ENCODE measurements around the gene NCKAP5L.
"Not testable (repeated sequence)": the region's sequence is repeated elsewhere in the genome, so short reads cannot be mapped to it uniquely, and the experiment has no call there.

NCKAP5L gene

DNA sequence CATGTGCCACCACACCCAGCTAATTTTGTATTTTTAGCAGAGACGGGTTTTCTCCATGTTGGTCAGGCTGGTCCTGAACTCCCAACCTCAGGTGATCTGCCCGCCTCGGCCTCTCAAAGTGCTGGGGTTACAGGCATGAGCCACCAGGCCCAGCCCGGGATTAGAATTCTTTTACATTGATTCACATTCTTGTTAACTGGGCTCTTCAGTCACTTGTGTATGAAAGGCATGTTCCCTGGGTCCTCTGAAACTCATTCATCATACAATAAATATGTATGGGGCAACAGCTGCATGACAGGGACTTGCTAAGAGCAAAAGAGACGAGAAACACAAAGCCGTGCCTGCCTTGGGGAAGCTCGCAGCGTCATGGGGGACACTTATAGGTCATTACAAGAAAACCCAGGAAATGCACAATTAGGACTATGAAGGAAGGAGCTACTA is 43.6 kb upstream of the NCKAP5L start:
- H3K36me3 ChIP-seq (ENCODE audit: control insufficient read depth in 2 of 2, insufficient read depth in 2 of 2, low read length in 2 of 2); H3K4me3 ChIP-seq (ENCODE audit: low read length in 2 of 2); H3K9me3 ChIP-seq (ENCODE audit: control insufficient read depth in 2 of 2, low read length in 2 of 2); H3K27ac ChIP-seq (ENCODE audit: low read depth in 2 of 2, low read length in 2 of 2); H3K9ac ChIP-seq (ENCODE audit: low read depth in 1 of 2, low read length in 2 of 2); H3K27me3 ChIP-seq (ENCODE audit: control insufficient read depth in 2 of 2, insufficient read depth in 2 of 2, low read length in 2 of 2): not testable (repeated sequence)
- peaks cover 6 to 12% of the 10 kb centered on the region in 2 donors for H3K4me1 ChIP-seq (ENCODE audit: control insufficient read depth in 2 of 2, insufficient read depth in 2 of 2, low read length in 2 of 2)

DNA sequence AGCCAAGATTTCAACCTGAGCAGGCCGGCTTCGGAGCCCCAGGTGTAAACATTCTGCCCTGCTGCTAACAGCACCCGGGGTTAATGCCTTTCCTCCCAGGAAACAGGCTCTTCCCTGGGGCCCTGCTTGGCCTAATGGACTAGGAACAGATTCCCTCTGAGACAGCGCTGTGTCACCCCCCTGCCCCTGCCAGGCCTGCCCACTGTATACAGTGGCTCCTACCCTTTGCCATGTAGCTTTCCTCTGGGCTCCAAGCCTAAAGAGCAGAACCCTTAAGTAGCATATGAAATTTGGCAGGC is 43.0 kb upstream of the NCKAP5L start:
- Histone ChIP-seq H3K27me3 (ENCODE audit: control insufficient read depth in 2 of 2, insufficient read depth in 2 of 2, low read length in 2 of 2) (no peaks in the 10 kb centered on the region), H3K9ac (ENCODE audit: low read depth in 1 of 2, low read length in 2 of 2) (no peak overlapping the region), H3K4me3 (ENCODE audit: low read length in 2 of 2) (no peak overlapping the region), H3K36me3 (ENCODE audit: control insufficient read depth in 2 of 2, insufficient read depth in 2 of 2, low read length in 2 of 2) (no peaks in the 10 kb centered on the region), H3K27ac (ENCODE audit: low read depth in 2 of 2, low read length in 2 of 2) (no peak overlapping the region), H3K9me3 (ENCODE audit: control insufficient read depth in 2 of 2, low read length in 2 of 2) (no peaks in the 10 kb centered on the region), H3K4me1 (ENCODE audit: control insufficient read depth in 2 of 2, insufficient read depth in 2 of 2, low read length in 2 of 2) (peaks cover 6 to 12% of the 10 kb centered on the region in 2 donors)

DNA sequence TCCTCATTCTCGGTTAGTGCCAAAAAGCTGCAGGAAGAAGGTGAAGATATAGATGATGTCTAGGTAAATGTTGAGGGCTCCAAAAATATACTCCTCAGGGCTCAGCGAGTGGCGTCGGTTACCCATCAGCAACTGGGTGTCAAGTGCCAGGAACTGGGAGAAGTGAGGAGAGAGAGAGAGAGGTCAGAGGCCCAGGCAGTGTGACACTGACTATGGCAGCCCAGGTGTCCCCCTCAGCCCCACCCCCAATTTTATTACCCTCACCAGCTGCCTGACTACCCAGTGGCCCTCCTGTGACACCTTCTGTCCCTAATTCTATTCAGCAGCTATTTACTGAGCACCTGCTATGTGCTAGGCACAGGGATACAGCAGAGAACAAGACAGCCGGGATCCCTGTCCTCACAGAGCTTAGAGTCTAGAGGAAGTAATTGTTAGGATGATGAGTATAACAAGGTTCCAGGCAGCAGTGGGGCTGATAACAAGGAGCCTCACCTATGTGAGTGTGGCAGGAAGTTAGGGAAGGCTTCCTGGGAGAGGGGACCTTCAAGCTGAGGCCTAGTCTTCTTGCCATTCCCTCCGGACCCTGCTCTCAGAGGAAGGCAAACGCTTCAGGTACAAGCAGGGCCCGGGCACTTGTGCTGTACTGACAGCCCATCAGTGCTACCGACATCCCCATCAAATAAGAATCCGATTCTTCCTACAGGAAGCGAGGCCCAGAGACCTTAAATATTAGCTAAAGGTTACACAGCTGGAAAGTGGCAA is 42.5 kb upstream of the NCKAP5L start:
- no peaks in the 10 kb centered on the region for H3K9me3 ChIP-seq (ENCODE audit: control insufficient read depth in 2 of 2, low read length in 2 of 2)
- H3K27ac ChIP-seq (ENCODE audit: low read depth in 2 of 2, low read length in 2 of 2), result no peak overlapping the region
- H3K27me3 ChIP-seq (ENCODE audit: control insufficient read depth in 2 of 2, insufficient read depth in 2 of 2, low read length in 2 of 2), result no peaks in the 10 kb centered on the region
- no peak overlapping the region for H3K9ac ChIP-seq (ENCODE audit: low read depth in 1 of 2, low read length in 2 of 2)
- H3K4me3 ChIP-seq (ENCODE audit: low read length in 2 of 2), result no peak overlapping the region
- no peaks in the 10 kb centered on the region for H3K36me3 ChIP-seq (ENCODE audit: control insufficient read depth in 2 of 2, insufficient read depth in 2 of 2, low read length in 2 of 2)
- peaks cover 6 to 12% of the 10 kb centered on the region in 2 donors for H3K4me1 ChIP-seq (ENCODE audit: control insufficient read depth in 2 of 2, insufficient read depth in 2 of 2, low read length in 2 of 2)

DNA sequence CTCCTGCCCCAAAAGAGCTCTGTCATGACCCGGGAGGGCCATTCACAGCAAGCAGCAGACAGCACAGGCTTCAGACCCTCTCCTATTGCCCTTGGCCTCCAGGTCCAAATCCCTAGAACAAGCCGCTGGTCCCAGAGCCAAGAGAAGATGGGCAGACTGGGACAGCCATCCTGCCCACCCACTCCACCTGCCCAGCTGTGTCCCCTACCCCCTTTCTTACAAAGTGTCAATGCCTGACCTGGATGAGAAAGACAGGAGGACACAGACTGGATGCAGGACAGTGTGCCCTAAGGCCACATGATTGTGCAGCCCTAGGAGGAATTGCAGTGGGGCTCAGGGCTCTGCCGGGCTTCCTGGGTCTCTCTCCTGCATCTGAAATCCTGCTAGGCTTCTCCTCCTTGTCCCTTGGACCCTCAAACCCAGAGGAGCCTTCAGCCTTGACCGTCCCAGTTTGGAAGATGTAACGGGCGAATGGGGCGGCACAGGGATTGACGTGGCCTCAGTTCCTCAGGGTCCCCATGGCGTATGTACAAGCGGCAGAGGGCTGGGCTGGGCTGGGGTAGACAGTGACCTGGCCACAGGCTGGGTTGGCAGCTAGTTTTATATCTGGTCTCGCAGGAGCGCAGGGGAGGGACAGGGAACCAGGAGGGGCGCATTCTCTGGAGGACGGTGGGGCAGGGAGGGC is 41.7 kb upstream of the NCKAP5L start:
- Histone ChIP-seq H3K36me3 (ENCODE audit: control insufficient read depth in 2 of 2, insufficient read depth in 2 of 2, low read length in 2 of 2) (no peaks in the 10 kb centered on the region), H3K27ac (ENCODE audit: low read depth in 2 of 2, low read length in 2 of 2) (no peak overlapping the region), H3K27me3 (ENCODE audit: control insufficient read depth in 2 of 2, insufficient read depth in 2 of 2, low read length in 2 of 2) (no peaks in the 10 kb centered on the region), H3K9ac (ENCODE audit: low read depth in 1 of 2, low read length in 2 of 2) (no peak overlapping the region), H3K4me3 (ENCODE audit: low read length in 2 of 2) (no peak overlapping the region), H3K4me1 (ENCODE audit: control insufficient read depth in 2 of 2, insufficient read depth in 2 of 2, low read length in 2 of 2) (peaks cover 6 to 12% of the 10 kb centered on the region in 2 donors), H3K9me3 (ENCODE audit: control insufficient read depth in 2 of 2, low read length in 2 of 2) (no peaks in the 10 kb centered on the region)

DNA sequence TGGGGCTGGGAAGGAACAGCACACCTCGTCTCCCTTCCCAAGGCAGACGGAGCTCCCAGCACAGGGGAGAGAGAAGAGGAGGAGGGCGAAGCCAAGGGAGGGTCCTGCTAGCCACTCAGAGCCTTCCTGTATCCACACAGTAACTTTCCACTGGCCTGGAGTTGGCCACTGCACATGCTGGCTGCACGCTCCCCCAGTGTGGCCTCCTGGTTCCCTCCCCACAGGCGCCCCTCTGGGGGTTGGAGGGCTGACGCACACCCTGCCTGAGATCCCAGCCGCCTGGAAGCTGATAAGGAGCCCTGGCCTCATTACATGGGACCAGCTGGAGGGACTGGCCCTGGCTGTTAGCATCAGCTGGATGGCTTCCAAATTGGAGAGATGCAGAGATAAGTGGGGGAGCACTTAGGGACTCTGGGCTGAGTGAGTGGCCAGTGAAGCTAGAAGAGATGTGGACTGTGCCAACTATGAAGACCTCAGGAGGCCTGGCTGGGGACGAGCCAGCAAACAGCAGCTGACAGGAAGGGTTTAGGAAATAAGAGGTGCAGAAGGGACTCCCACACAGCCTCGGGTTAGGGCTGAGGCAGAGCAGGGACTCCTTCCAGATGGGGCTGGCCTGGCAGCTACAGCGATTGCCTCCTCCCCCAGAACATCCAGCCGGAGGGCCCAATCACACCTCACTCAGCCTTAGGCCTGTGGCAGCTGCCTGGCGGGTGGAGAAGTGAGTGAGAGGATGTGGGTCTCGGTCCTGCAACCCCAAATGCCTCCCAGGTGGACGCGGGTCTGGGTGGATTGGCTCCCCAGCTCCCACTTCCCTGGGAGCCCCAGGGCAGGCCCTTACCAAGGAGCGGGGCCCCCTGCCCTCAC is 41.0 kb upstream of the NCKAP5L start:
- no peaks in the 10 kb centered on the region for H3K9me3 ChIP-seq (ENCODE audit: control insufficient read depth in 2 of 2, low read length in 2 of 2)
- H3K4me1 ChIP-seq (ENCODE audit: control insufficient read depth in 2 of 2, insufficient read depth in 2 of 2, low read length in 2 of 2), result peaks cover 6 to 15% of the 10 kb centered on the region in 2 donors
- H3K27ac ChIP-seq (ENCODE audit: low read depth in 2 of 2, low read length in 2 of 2), result peak overlapping the region in 1 of 2 donors; percentile 17
- no peaks in the 10 kb centered on the region for H3K27me3 ChIP-seq (ENCODE audit: control insufficient read depth in 2 of 2, insufficient read depth in 2 of 2, low read length in 2 of 2)
- no peaks in the 10 kb centered on the region for H3K36me3 ChIP-seq (ENCODE audit: control insufficient read depth in 2 of 2, insufficient read depth in 2 of 2, low read length in 2 of 2)
- no peak overlapping the region for H3K9ac ChIP-seq (ENCODE audit: low read depth in 1 of 2, low read length in 2 of 2)
- no peak overlapping the region for H3K4me3 ChIP-seq (ENCODE audit: low read length in 2 of 2)

DNA sequence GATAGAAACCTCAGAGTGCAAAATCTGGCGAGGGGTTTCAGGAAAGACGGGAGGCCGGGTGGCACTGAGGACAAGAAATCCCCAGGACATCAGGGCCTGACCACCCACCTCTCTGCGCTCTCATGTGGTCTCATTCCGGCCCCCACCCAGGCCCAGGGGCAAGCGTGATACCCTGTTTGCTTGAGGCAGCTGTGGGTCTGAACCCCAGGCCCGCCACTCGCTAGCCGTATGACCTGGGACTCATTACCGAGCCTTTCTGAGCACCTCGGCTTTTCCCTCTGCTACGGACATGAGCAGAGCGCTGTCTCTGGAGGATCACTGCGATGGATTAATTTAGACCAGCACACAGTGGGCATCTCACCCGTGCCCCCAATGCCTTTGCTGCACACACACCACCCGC is 40.2 kb upstream of the NCKAP5L start:
- H3K9me3 ChIP-seq (ENCODE audit: control insufficient read depth in 2 of 2, low read length in 2 of 2), result no peaks in the 10 kb centered on the region
- H3K9ac ChIP-seq (ENCODE audit: low read depth in 1 of 2, low read length in 2 of 2), result no peak overlapping the region
- H3K36me3 ChIP-seq (ENCODE audit: control insufficient read depth in 2 of 2, insufficient read depth in 2 of 2, low read length in 2 of 2), result no peaks in the 10 kb centered on the region
- H3K27me3 ChIP-seq (ENCODE audit: control insufficient read depth in 2 of 2, insufficient read depth in 2 of 2, low read length in 2 of 2), result no peaks in the 10 kb centered on the region
- H3K4me3 ChIP-seq (ENCODE audit: low read length in 2 of 2), result no peak overlapping the region
- H3K4me1 ChIP-seq (ENCODE audit: control insufficient read depth in 2 of 2, insufficient read depth in 2 of 2, low read length in 2 of 2), result peaks cover 6 to 21% of the 10 kb centered on the region in 2 donors
- peak overlapping the region in 1 of 2 donors; percentile 17 for H3K27ac ChIP-seq (ENCODE audit: low read depth in 2 of 2, low read length in 2 of 2)

DNA sequence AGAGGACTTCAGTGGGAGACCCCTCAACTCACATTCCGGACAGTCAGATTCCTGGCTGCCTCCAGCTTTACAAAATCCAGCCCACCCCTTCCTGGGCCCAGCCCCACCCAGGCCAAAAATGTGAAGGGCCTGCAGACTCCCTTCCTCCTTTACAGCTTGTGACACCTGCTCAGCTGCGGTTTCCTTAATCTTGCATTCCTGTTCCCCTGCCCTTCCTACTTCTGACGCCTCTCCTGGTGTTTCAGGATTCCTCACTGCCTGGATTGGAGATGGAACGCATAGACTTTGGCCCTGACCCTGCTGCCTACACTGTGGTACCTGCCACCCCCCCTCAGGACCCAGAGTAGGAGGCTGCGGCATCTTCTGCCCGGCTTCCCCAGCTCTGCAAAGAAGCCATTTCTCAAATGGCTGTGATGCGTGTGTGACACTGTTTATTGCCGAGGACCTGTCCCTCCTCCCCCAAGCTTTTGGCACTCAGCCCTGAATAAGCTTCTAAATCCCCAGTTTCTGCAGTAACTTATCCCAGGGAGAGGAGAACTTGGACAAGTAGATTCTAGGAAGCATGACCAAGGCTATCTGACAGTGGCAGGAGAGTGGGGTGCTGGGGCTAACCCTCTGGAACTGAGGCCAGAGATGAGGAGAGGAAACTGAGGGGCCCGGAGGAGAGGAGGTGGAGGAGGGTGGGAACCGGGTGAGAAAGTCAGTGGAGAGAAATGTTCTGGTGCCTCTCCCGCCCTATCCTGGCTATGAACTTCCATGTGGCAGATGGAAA is 39.5 kb upstream of the NCKAP5L start:
- H3K27me3 ChIP-seq (ENCODE audit: control insufficient read depth in 2 of 2, insufficient read depth in 2 of 2, low read length in 2 of 2), result no peaks in the 10 kb centered on the region
- no peak overlapping the region for H3K27ac ChIP-seq (ENCODE audit: low read depth in 2 of 2, low read length in 2 of 2)
- H3K4me3 ChIP-seq (ENCODE audit: low read length in 2 of 2), result no peak overlapping the region
- H3K9me3 ChIP-seq (ENCODE audit: control insufficient read depth in 2 of 2, low read length in 2 of 2), result no peaks in the 10 kb centered on the region
- H3K9ac ChIP-seq (ENCODE audit: low read depth in 1 of 2, low read length in 2 of 2), result peak overlapping the region in 1 of 2 donors; percentile 28
- no peaks in the 10 kb centered on the region for H3K36me3 ChIP-seq (ENCODE audit: control insufficient read depth in 2 of 2, insufficient read depth in 2 of 2, low read length in 2 of 2)
- H3K4me1 ChIP-seq (ENCODE audit: control insufficient read depth in 2 of 2, insufficient read depth in 2 of 2, low read length in 2 of 2), result peaks cover 6 to 22% of the 10 kb centered on the region in 2 donors

DNA sequence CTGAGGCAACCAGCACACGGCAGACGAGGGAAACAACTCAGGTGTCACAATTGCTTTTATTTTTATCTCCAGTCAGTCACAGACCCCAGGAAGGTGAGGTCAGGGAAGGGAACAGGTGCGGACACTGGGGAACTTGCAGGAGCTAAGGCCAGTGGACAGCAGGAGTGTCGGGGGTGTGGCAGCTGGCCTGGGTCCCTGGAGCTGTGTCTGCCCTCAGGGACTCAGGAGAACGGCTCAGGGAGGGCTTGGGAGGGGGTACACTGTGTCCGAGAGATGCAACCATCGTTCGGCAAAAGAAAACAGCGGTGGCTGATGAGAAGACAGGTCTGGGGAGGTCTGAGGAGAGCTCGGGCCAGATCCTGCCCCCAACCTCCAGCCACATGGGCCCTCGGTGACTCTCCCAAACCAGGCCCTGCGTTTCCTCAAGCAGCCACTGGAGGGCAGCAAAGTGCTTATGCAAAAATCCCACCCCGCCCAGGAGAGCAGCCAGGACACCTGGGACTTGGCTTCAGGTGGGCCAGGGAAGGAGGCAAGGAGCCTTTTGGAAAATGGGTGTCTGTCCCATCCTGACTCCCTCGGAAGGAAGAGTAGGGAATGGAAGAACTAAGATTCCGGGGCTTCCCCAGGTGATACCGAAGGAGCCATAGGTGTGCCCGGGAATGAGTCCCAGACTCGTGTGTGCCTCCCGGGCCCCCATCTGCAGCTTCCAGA is 38.8 kb upstream of the NCKAP5L start:
- Histone ChIP-seq H3K9me3 (ENCODE audit: control insufficient read depth in 2 of 2, low read length in 2 of 2) (no peaks in the 10 kb centered on the region), H3K27me3 (ENCODE audit: control insufficient read depth in 2 of 2, insufficient read depth in 2 of 2, low read length in 2 of 2) (no peaks in the 10 kb centered on the region), H3K9ac (ENCODE audit: low read depth in 1 of 2, low read length in 2 of 2) (peak overlapping the region in 1 of 2 donors; percentile 28), H3K36me3 (ENCODE audit: control insufficient read depth in 2 of 2, insufficient read depth in 2 of 2, low read length in 2 of 2) (no peaks in the 10 kb centered on the region), H3K4me1 (ENCODE audit: control insufficient read depth in 2 of 2, insufficient read depth in 2 of 2, low read length in 2 of 2) (peaks cover 6 to 22% of the 10 kb centered on the region in 2 donors), H3K27ac (ENCODE audit: low read depth in 2 of 2, low read length in 2 of 2) (no peak overlapping the region), H3K4me3 (ENCODE audit: low read length in 2 of 2) (no peak overlapping the region)

DNA sequence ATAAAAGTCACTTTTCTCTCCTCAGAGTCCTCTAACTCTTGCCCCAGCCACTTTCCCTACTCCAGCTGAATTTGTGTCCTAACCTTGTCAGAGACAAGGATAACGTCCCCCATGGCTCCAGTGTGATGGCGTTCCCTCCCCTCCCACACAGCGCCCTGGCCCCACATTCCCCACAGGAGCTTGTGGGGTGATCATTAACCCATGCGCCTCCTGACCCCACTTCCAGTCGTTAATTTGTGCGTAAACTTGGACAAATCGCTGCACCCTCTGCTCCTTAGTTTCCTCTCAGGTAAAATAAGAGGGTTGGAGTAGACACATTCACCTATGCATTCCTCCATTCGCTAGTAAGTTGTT is 37.5 kb upstream of the NCKAP5L start:
- no peak overlapping the region for H3K4me3 ChIP-seq (ENCODE audit: low read length in 2 of 2)
- H3K9me3 ChIP-seq (ENCODE audit: control insufficient read depth in 2 of 2, low read length in 2 of 2), result no peaks in the 10 kb centered on the region
- H3K4me1 ChIP-seq (ENCODE audit: control insufficient read depth in 2 of 2, insufficient read depth in 2 of 2, low read length in 2 of 2), result peaks cover 6 to 22% of the 10 kb centered on the region in 2 donors
- H3K36me3 ChIP-seq (ENCODE audit: control insufficient read depth in 2 of 2, insufficient read depth in 2 of 2, low read length in 2 of 2), result no peaks in the 10 kb centered on the region
- no peak overlapping the region for H3K27ac ChIP-seq (ENCODE audit: low read depth in 2 of 2, low read length in 2 of 2)
- H3K9ac ChIP-seq (ENCODE audit: low read depth in 1 of 2, low read length in 2 of 2), result no peak overlapping the region
- H3K27me3 ChIP-seq (ENCODE audit: control insufficient read depth in 2 of 2, insufficient read depth in 2 of 2, low read length in 2 of 2), result no peaks in the 10 kb centered on the region
